ENCODE results near the gene UBAC2. TPM values are rescaled to one million over a fixed set of nuclear protein-coding genes. Genes with fewer than 3 reads are reported as not detected.
"Not testable (repeated sequence)": the region's sequence is repeated elsewhere in the genome, so short reads cannot be mapped to it uniquely, and the experiment has no call there.

UBAC2 gene
- total RNA-seq, 2 experiments from 2014 or later, result 43.4 to 44.9 TPM

DNA sequence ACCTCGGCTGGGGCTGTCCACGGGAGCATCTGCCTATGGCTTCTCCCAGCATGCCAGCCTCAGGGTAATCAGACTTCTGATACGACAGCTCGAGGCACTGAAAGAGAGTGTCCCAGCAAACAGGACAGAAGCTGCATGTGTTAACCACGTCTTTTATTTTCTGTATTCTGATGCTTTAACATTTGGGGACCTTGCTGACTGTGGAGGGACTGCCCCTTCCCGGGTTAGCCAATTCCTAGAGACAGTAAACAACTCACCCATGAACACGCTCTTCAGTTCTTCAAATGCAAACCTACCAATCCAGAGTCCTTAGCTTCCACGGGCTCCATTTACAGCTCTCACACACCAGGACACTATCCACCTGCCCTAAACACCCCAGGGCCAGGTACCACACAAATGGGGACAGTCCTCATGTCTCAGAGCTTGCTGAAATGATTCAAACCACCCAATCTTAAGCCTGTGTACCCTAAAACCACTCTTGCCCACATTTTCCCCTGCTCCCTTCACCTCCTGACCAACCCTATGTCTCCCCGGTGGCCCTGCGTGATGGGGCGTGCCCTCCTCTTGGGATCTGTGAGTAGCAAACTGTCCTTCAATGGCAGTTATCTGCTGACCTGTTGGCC, 208.9 kb downstream of the UBAC2 start:
- CTCF ChIA-PET, result interaction anchor here (0.7 to 7.0 kb wide), 4 partner anchors 9 to 30 kb away, joined by 3 to 64 read pairs (median 30); no protein-coding TSS in a partner anchor
- H3K27ac Mint-ChIP-seq, result peak overlapping the region; percentile 1
- H3K27me3 Mint-ChIP-seq (ENCODE audit: low read depth), result not testable (repeated sequence)

GRCh38 chr13:99410646-99411475, 210.2 kb downstream of the UBAC2 start:
- intact Hi-C loops (cut with micrococcal nuclease); H3K9me3 Mint-ChIP-seq; H3K27me3 Mint-ChIP-seq (ENCODE audit: low read depth); H3K4me3 Mint-ChIP-seq: not testable (repeated sequence)
- peak; percentile 56 for DNase-seq
- peaks cover 17% of the 10 kb centered on the region for H3K36me3 Mint-ChIP-seq (ENCODE audit: low read depth)
- peaks cover 50% of the 10 kb centered on the region for H3K4me1 Mint-ChIP-seq (ENCODE audit: low read depth)
- H3K27ac Mint-ChIP-seq, result peak overlapping the region; percentile 52
- CTCF ChIA-PET, result interaction anchor here (1.0 to 7.0 kb wide), 3 partner anchors 11 to 25 kb away, joined by 3 to 64 read pairs (median 53); no protein-coding TSS in a partner anchor

More for the DNA sequence above, 208.9 kb downstream of the UBAC2 start:
- H3K4me3 Mint-ChIP-seq; H3K9me3 Mint-ChIP-seq; intact Hi-C loops (cut with micrococcal nuclease); DNase-seq: not testable (repeated sequence)
- peaks cover 50% of the 10 kb centered on the region for H3K4me1 Mint-ChIP-seq (ENCODE audit: low read depth)
- H3K36me3 Mint-ChIP-seq (ENCODE audit: low read depth), result peaks cover 21% of the 10 kb centered on the region

DNA sequence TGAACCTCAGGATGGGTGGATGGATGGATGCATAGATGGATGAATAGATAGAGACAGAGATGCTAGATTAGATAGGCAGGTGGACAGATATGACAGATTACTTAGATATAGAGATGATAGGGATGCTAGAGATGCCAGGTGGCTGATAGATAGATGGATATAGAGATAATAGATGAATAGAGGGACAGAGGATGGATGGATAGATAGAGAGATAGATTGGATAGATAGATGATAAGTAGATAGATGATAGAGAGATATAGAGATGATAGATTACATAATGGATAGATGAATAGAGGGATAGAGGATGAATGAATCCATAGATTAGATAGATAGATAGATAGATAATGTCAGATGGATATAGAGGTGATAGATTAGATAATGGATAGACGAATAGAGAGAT, 212.2 kb downstream of the UBAC2 start:
- CTCF ChIA-PET, result interaction anchor here (0.6 to 7.0 kb wide), 6 partner anchors 8 to 106 kb away, joined by 3 to 64 read pairs (median 4); partner anchors contain the start of gene GPR183
- intact Hi-C loops (cut with micrococcal nuclease), result loop anchor here (1.0 kb wide), 1 partner anchor 10 kb away; no protein-coding TSS in a partner anchor
- no peak for DNase-seq
- no peaks in the 10 kb centered on the region for H3K27me3 Mint-ChIP-seq (ENCODE audit: low read depth)
- H3K27ac Mint-ChIP-seq, result no peak overlapping the region
- H3K36me3 Mint-ChIP-seq (ENCODE audit: low read depth), result peaks cover 13% of the 10 kb centered on the region
- H3K4me3 Mint-ChIP-seq, result no peak overlapping the region
- no peaks in the 10 kb centered on the region for H3K9me3 Mint-ChIP-seq
- H3K4me1 Mint-ChIP-seq (ENCODE audit: low read depth), result peaks cover 52% of the 10 kb centered on the region

- no peak overlapping the region for H3K4me3 Mint-ChIP-seq
- CTCF ChIA-PET, result interaction anchor here (0.7 to 11.8 kb wide), 6 partner anchors 21 to 145 kb away, joined by 3 to 118 read pairs (median 28); no protein-coding TSS in a partner anchor
Measured at GRCh38 chr13:99414048-99414995, 213.7 kb downstream of the UBAC2 start.

DNA sequence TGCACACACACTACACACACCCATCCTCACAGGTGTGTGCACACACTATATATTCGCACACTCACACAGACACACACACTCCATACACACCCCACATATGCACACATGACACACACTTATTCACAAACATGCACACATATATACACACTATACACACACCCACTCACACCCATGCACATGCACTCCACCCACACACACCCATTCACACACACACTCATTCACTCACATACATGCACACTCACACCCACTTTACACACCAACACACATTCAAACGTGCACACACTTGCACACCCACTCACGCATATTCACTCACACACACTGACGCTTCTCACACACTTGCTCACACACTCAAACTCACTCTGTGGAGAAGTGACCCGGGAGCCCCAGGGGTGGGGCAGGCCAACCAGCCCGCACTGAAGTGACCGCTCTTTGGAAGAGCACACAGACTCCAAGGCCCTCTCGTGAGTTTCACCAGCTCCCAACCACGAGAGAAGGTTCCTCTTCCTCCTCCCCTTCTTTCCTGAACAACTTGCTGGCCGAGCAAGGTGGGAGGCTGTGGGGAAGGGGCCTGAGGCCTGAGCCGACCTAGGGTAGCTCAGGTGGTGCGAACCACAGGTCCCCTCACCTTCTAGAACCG, 214.5 kb downstream of the UBAC2 start:
- peaks cover 2% of the 10 kb centered on the region for H3K27me3 Mint-ChIP-seq (ENCODE audit: low read depth)
- H3K4me3 Mint-ChIP-seq, result no peak overlapping the region
- intact Hi-C loops (cut with micrococcal nuclease), result loop anchor here (5.0 kb wide), 2 partner anchors 328 to 418 kb away; no protein-coding TSS in a partner anchor
- H3K27ac Mint-ChIP-seq, result no peak overlapping the region
- H3K4me1 Mint-ChIP-seq (ENCODE audit: low read depth), result peaks cover 62% of the 10 kb centered on the region
- CTCF ChIA-PET, result interaction anchor here (0.8 to 11.8 kb wide), 5 partner anchors 11 to 143 kb away, joined by 3 to 118 read pairs (median 8); no protein-coding TSS in a partner anchor
- DNase-seq, result peak; percentile 15
- peaks cover 11% of the 10 kb centered on the region for H3K36me3 Mint-ChIP-seq (ENCODE audit: low read depth)
- H3K9me3 Mint-ChIP-seq, result no peaks in the 10 kb centered on the region

More at GRCh38 chr13:99414048-99414995, 213.7 kb downstream of the UBAC2 start:
- Mint-ChIP-seq H3K4me1 (ENCODE audit: low read depth) (peaks cover 62% of the 10 kb centered on the region), H3K36me3 (ENCODE audit: low read depth) (peaks cover 11% of the 10 kb centered on the region), H3K27me3 (ENCODE audit: low read depth) (no peaks in the 10 kb centered on the region), H3K27ac (no peak overlapping the region), H3K9me3 (no peaks in the 10 kb centered on the region)
- intact Hi-C loops (cut with micrococcal nuclease), result no loop called here
- peak; percentile 13 for DNase-seq

GRCh38 chr13:99415851-99416331, 215.2 kb downstream of the UBAC2 start:
- CTCF ChIA-PET, result interaction anchor here (1.1 to 11.8 kb wide), 5 partner anchors 10 to 56 kb away, joined by 3 to 118 read pairs (median 8); no protein-coding TSS in a partner anchor
- peaks cover 11% of the 10 kb centered on the region for H3K36me3 Mint-ChIP-seq (ENCODE audit: low read depth)
- intact Hi-C loops (cut with micrococcal nuclease), result loop anchor here (1.0 to 5.0 kb wide), 5 partner anchors 18 to 419 kb away; no protein-coding TSS in a partner anchor
- peaks cover 2% of the 10 kb centered on the region for H3K27me3 Mint-ChIP-seq (ENCODE audit: low read depth)
- no peaks in the 10 kb centered on the region for H3K9me3 Mint-ChIP-seq
- peaks cover 63% of the 10 kb centered on the region for H3K4me1 Mint-ChIP-seq (ENCODE audit: low read depth)
- DNase-seq, result peak; percentile 78
- no peak overlapping the region for H3K4me3 Mint-ChIP-seq
- H3K27ac Mint-ChIP-seq, result no peak overlapping the region

- Mint-ChIP-seq H3K27me3 (ENCODE audit: low read depth) (peaks cover 2% of the 10 kb centered on the region), H3K9me3 (no peaks in the 10 kb centered on the region), H3K4me1 (ENCODE audit: low read depth) (peaks cover 63% of the 10 kb centered on the region), H3K4me3 (no peak overlapping the region), H3K36me3 (ENCODE audit: low read depth) (peaks cover 9% of the 10 kb centered on the region), H3K27ac (no peak overlapping the region)
- no peak for DNase-seq
- CTCF ChIA-PET, result interaction anchor here (1.6 to 11.8 kb wide), 4 partner anchors 9 to 29 kb away, joined by 4 to 118 read pairs (median 42); no protein-coding TSS in a partner anchor
- intact Hi-C loops (cut with micrococcal nuclease), result loop anchor here (1.0 to 5.0 kb wide), 5 partner anchors 18 to 419 kb away; no protein-coding TSS in a partner anchor
Measured at GRCh38 chr13:99416411-99417121, 215.9 kb downstream of the UBAC2 start.

DNA sequence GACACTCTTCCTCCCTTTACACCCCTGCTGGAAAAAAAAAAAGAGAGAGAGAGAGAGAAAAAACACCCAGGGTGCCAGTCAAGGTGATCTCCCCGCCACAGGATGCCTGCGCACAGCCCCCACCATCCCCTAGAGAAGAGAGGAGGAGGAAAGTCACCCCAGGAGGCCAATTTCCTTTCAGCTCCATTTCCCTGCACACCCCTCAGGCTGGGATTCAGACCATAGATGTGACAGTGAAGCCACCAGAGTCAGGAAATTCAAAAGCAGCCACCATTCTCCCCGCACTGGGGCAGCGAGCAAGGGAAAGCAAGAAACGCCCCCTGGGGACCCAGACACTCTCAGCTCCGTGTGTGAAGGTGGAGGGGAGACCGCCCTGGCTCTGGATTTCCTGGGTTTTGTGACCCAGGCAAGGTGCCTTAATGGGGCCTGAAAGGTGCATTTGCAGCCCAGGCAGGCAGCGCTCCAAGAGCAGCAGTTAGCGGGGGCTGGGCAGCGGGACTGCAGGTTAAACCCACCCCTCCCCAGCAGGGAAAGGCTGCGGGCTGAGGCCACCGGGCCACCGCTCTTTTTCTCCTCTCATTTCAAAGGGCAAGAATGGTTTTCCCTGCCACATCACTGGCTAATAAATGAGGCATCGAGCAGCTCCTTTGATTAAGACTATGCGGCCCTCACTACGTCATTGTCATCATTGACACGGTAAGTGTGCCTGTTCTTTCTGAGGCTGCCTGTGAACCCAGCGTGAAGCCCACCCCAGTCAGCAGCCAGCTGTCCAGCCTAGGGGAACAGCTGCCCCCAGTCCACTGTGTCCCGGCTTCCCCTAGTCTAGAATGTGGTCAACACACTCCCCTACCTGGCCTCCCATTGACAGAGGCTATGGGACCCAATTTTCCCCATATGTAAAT, 216.8 kb downstream of the UBAC2 start:
- intact Hi-C loops (cut with micrococcal nuclease), result loop anchor here (2.0 to 5.0 kb wide), 3 partner anchors 61 to 420 kb away; no protein-coding TSS in a partner anchor
- H3K4me1 Mint-ChIP-seq (ENCODE audit: low read depth), result peaks cover 64% of the 10 kb centered on the region
- no peak overlapping the region for H3K4me3 Mint-ChIP-seq
- H3K27me3 Mint-ChIP-seq (ENCODE audit: low read depth), result peaks cover 2% of the 10 kb centered on the region
- H3K9me3 Mint-ChIP-seq, result no peaks in the 10 kb centered on the region
- H3K36me3 Mint-ChIP-seq (ENCODE audit: low read depth), result peaks cover 2% of the 10 kb centered on the region
- H3K27ac Mint-ChIP-seq, result no peak overlapping the region
- DNase-seq, result peak; percentile 71
- CTCF ChIA-PET, result interaction anchor here (1.5 to 11.8 kb wide), 5 partner anchors 8 to 29 kb away, joined by 4 to 118 read pairs (median 8); no protein-coding TSS in a partner anchor

DNA sequence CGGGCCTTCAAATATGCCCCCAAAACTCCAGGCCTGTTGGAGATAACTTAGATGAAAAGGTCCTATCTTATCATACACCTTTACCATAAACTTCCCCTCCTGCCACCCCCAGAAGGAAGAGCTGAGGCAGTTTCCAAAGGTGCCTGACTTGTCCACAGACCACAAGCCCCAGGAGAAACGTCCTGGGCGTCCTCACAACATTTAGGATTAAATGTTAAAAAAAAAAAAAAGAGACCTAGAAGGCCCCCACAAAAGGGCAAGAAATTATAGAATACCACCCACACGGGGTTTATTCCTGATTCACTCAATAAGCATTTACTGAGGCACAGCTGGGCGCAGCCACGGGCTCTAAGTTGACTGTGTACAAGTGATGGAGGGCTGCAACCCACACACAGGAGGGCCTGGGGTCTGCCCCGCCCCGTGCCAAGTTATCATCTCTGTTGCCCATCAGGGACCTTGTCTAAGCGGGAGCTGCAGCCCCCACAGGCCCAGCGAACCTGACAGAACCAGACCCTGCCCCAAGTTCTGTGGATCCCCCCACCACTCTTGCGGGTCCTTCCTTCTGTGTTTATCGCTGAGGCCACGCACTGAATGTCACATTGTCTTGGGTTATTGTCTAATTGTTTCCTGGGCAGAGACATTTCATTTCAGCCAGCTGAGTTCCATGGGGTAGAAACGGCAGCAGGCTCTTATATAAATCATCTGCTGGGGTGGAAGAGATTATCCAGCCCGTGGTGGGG, 217.6 kb downstream of the UBAC2 start:
- Mint-ChIP-seq H3K4me1 (ENCODE audit: low read depth) (peaks cover 72% of the 10 kb centered on the region), H3K27ac (peak overlapping the region; percentile 32), H3K4me3 (peak overlapping the region; percentile 11), H3K9me3 (no peaks in the 10 kb centered on the region), H3K36me3 (ENCODE audit: low read depth) (peaks cover 2% of the 10 kb centered on the region), H3K27me3 (ENCODE audit: low read depth) (peaks cover 2% of the 10 kb centered on the region)
- no peak for DNase-seq
- CTCF ChIA-PET, result interaction anchor here (0.7 to 11.8 kb wide), 4 partner anchors 9 to 124 kb away, joined by 4 to 118 read pairs (median 41); no protein-coding TSS in a partner anchor
- intact Hi-C loops (cut with micrococcal nuclease), result loop anchor here (5.0 kb wide), 2 partner anchors 331 to 421 kb away; no protein-coding TSS in a partner anchor
